GM19043 (cell line): ENCODE measurements around the gene ENAH.

Experiments
- ATAC-seq: cut with Tn5 transposase; IDR thresholded peaks from one replicate; pipeline ENCODE4 v1.9.1; 2021; ENCODE audit warnings: low read depth; ENCODE audit not compliant: unreplicated experiment

Gene ENAH

GRCh38 chr1:225610539-225610938 is 42.4 kb downstream of the ENAH start:
- no peak for ATAC-seq

- no peak for ATAC-seq
Observed at GRCh38 chr1:225608014-225608796, 44.7 kb downstream of the ENAH start.

GRCh38 chr1:225607355-225607754 is 45.6 kb downstream of the ENAH start:
- ATAC-seq = no peak

- ATAC-seq = no peak
Observed at GRCh38 chr1:225603538-225604354, 49.2 kb downstream of the ENAH start.

GRCh38 chr1:225602590-225603206 is 50.2 kb downstream of the ENAH start:
- ATAC-seq = no peak

GRCh38 chr1:225601902-225602589 is 50.9 kb downstream of the ENAH start:
- ATAC-seq = no peak

GRCh38 chr1:225598847-225599246 is 54.1 kb downstream of the ENAH start:
- ATAC-seq = no peak

GRCh38 chr1:225597926-225598575 is 54.9 kb downstream of the ENAH start:
- no peak for ATAC-seq

GRCh38 chr1:225596736-225597135 is 56.2 kb downstream of the ENAH start:
- ATAC-seq = no peak

GRCh38 chr1:225595974-225596551 is 56.9 kb downstream of the ENAH start:
- no peak for ATAC-seq

GRCh38 chr1:225595452-225595851 is 57.5 kb downstream of the ENAH start:
- no peak for ATAC-seq

- ATAC-seq = no peak
Observed at GRCh38 chr1:225593414-225593813, 59.5 kb downstream of the ENAH start.

- ATAC-seq = no peak
Observed at GRCh38 chr1:225592362-225593025, 60.4 kb downstream of the ENAH start.

GRCh38 chr1:225587310-225587709 is 65.6 kb downstream of the ENAH start:
- ATAC-seq = no peak

- ATAC-seq = no peak
Observed at GRCh38 chr1:225581186-225581585, 71.7 kb downstream of the ENAH start.

- ATAC-seq = no peak
Observed at GRCh38 chr1:225580238-225581099, 72.5 kb downstream of the ENAH start.

GRCh38 chr1:225578251-225578977 is 74.5 kb downstream of the ENAH start:
- no peak for ATAC-seq

- ATAC-seq = no peak
Observed at GRCh38 chr1:225577241-225577640, 75.7 kb downstream of the ENAH start.
